ENCODE data around the gene RAG1. TPM values are rescaled to one million over a fixed set of nuclear protein-coding genes. Genes with fewer than 3 reads are reported as not detected.

The RAG1 gene
- total RNA-seq, 1 donor from 2014 or later, result 0.46 TPM

DNA sequence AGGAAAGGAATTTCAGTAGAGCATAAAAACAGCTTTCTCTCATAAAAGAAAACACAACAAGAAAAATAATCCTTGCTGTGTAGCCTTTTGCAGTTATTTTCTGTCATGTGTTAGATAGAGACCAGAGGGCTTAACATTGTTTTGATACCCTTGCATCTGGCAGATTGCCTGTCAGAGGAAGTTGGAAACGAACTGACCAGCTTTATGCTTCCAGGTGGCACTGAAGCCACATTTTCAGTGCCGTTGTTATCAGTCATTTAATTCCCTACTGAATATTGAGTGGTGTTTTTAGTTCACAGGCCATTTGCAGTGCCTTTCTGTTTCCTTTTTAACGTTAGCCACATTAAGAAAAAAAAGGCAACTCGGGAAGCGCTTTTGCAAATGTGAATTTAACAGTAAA is 51.7 kb downstream of the RAG1 start:
- no peaks in the 10 kb centered on the region for H3K27me3 Mint-ChIP-seq (ENCODE audit: unreplicated experiment)
- DNase-seq (ENCODE audit: extremely low spot score, unreplicated experiment), result no peak
- peaks cover 4% of the 10 kb centered on the region for H3K36me3 Mint-ChIP-seq (ENCODE audit: unreplicated experiment)
- peaks cover 25% of the 10 kb centered on the region for H3K4me1 Mint-ChIP-seq (ENCODE audit: unreplicated experiment)
- no peaks in the 10 kb centered on the region for H3K9me3 Mint-ChIP-seq (ENCODE audit: unreplicated experiment)
- no peak for TF ChIP-seq CTCF (IDR thresholded peaks at IDR 0.05)
- no peak overlapping the region for H3K4me3 Mint-ChIP-seq (ENCODE audit: unreplicated experiment)
- H3K27ac Mint-ChIP-seq (ENCODE audit: unreplicated experiment), result peak overlapping the region; percentile 29

DNA sequence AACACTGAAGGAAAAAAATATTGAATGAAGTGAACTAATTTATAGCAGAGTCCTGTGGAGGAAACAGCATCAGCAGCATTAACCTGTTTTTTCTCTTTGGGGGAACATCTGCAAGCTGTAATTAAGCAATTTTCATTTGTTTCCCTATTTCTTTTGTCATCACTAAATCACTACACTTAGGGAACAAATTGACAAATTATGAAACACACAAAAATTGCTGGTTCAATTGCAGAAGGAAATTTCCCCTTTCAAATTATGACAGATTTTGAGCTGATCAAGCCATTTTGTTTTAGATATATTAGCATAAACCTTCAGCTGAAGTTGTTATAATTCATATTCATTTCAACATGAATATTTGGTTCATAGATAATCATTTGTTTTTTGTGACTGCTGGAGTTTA is 52.4 kb downstream of the RAG1 start:
- Mint-ChIP-seq H3K9me3 (ENCODE audit: unreplicated experiment) (no peaks in the 10 kb centered on the region), H3K36me3 (ENCODE audit: unreplicated experiment) (peaks cover 4% of the 10 kb centered on the region), H3K4me1 (ENCODE audit: unreplicated experiment) (peaks cover 25% of the 10 kb centered on the region), H3K27ac (ENCODE audit: unreplicated experiment) (no peak overlapping the region), H3K4me3 (ENCODE audit: unreplicated experiment) (no peak overlapping the region), H3K27me3 (ENCODE audit: unreplicated experiment) (no peaks in the 10 kb centered on the region)
- DNase-seq (ENCODE audit: extremely low spot score, unreplicated experiment), result no peak
- TF ChIP-seq CTCF (IDR thresholded peaks at IDR 0.05), result no peak

GRCh38 chr11:36622431-36623136 is 54.8 kb downstream of the RAG1 start:
- no peaks in the 10 kb centered on the region for H3K36me3 Mint-ChIP-seq (ENCODE audit: unreplicated experiment)
- H3K27me3 Mint-ChIP-seq (ENCODE audit: unreplicated experiment), result no peaks in the 10 kb centered on the region
- H3K9me3 Mint-ChIP-seq (ENCODE audit: unreplicated experiment), result no peaks in the 10 kb centered on the region

GRCh38 chr11:36623494-36623893 is 55.7 kb downstream of the RAG1 start:
- no peaks in the 10 kb centered on the region for H3K27me3 Mint-ChIP-seq (ENCODE audit: unreplicated experiment)
- no peak overlapping the region for H3K27ac Mint-ChIP-seq (ENCODE audit: unreplicated experiment)
- no peak for TF ChIP-seq CTCF (IDR thresholded peaks at IDR 0.05)
- DNase-seq (ENCODE audit: extremely low spot score, unreplicated experiment), result no peak
- no peak overlapping the region for H3K4me3 Mint-ChIP-seq (ENCODE audit: unreplicated experiment)
- H3K4me1 Mint-ChIP-seq (ENCODE audit: unreplicated experiment), result peaks cover 21% of the 10 kb centered on the region
- no peaks in the 10 kb centered on the region for H3K36me3 Mint-ChIP-seq (ENCODE audit: unreplicated experiment)
- no peaks in the 10 kb centered on the region for H3K9me3 Mint-ChIP-seq (ENCODE audit: unreplicated experiment)

More at GRCh38 chr11:36622431-36623136, 54.8 kb downstream of the RAG1 start:
- Mint-ChIP-seq H3K27ac (ENCODE audit: unreplicated experiment) (no peak overlapping the region), H3K4me3 (ENCODE audit: unreplicated experiment) (no peak overlapping the region), H3K4me1 (ENCODE audit: unreplicated experiment) (peaks cover 25% of the 10 kb centered on the region)
- no peak for DNase-seq (ENCODE audit: extremely low spot score, unreplicated experiment)
- TF ChIP-seq CTCF (IDR thresholded peaks at IDR 0.05), result peak; percentile 75

GRCh38 chr11:36627006-36627405 is 59.2 kb downstream of the RAG1 start:
- H3K27me3 Mint-ChIP-seq (ENCODE audit: unreplicated experiment), result no peaks in the 10 kb centered on the region
- H3K4me3 Mint-ChIP-seq (ENCODE audit: unreplicated experiment), result no peak overlapping the region
- TF ChIP-seq CTCF (IDR thresholded peaks at IDR 0.05), result no peak
- no peak for DNase-seq (ENCODE audit: extremely low spot score, unreplicated experiment)
- no peaks in the 10 kb centered on the region for H3K4me1 Mint-ChIP-seq (ENCODE audit: unreplicated experiment)
- H3K36me3 Mint-ChIP-seq (ENCODE audit: unreplicated experiment), result peaks cover 4% of the 10 kb centered on the region
- no peak overlapping the region for H3K27ac Mint-ChIP-seq (ENCODE audit: unreplicated experiment)
- H3K9me3 Mint-ChIP-seq (ENCODE audit: unreplicated experiment), result no peaks in the 10 kb centered on the region

Measured in osteocyte (in vitro differentiated cells).